ENCODE measurements around the gene SLC7A10. TPM values are rescaled to one million over a fixed set of nuclear protein-coding genes. Genes with fewer than 3 reads are reported as not detected.
A peak's percentile ranks its signal among the peaks of the same experiment; 100 is the strongest.

The SLC7A10 gene
- polyA plus RNA-seq, 1 of the 3 experiments (the other 2 are of a cell fraction) = 0.02 TPM

GRCh38 chr19:33193269-33193864, 32.3 kb downstream of the SLC7A10 start:
- Histone ChIP-seq H3K79me2 (ENCODE audit: insufficient read depth) (no peaks in the 10 kb centered on the region), H2AFZ (ENCODE audit: low read depth) (no peak overlapping the region), H3K27me3 (ENCODE audit: insufficient read depth) (no peaks in the 10 kb centered on the region), H3K4me3 (ENCODE audit: low read depth in 2 of 2, low read length in 1 of 2) (peak overlapping the region in 1 of 2 experiments; percentile 66; a peak in 2 of 4 replicates), H3F3A (replicated peaks; ENCODE audit: insufficient read depth) (no peaks in the 10 kb centered on the region), H3K36me3 (replicated peaks in 1 of 2; ENCODE audit: control insufficient read depth in 1 of 2, insufficient read depth in 2 of 2, low read length in 1 of 2) (peaks cover 0 to 3% of the 10 kb centered on the region in 2 experiments), H3K9me2 (no peaks in the 10 kb centered on the region), H3K27ac (ENCODE audit: low read depth in 2 of 2, low read length in 1 of 2) (peak overlapping the region in 1 of 2 experiments; percentile 50; a peak in 1 of 4 replicates), H3K9me3 (no peaks in the 10 kb centered on the region), H4K20me1 (ENCODE audit: insufficient read depth) (0 out of 2 replicates have a peak, but pooled peaks cover 5% of the 10 kb centered on the region), H3K4me1 (ENCODE audit: control insufficient read depth in 1 of 2, insufficient read depth in 2 of 2, low read depth in 1 of 2, low read length in 1 of 2) (peaks cover 0 to 13% of the 10 kb centered on the region in 2 experiments; a peak in 1 of 4 replicates), H3K4me2 (peak overlapping the region; percentile 62; the same call in 1 of the 2 replicates), H3K9ac (no peak overlapping the region)
- WGBS (ENCODE audit: low lambda C conversion rate) = 93% methylated on average over 7 of the region's 8 CpGs
- no peak for DNase-seq
- TF ChIP-seq YY1 (IDR thresholded peaks at IDR 0.05; ENCODE audit: low read depth) (no peak), JUND (IDR thresholded peaks at IDR 0.05) (no peak), RAD21 (IDR thresholded peaks at IDR 0.05; ENCODE audit: low read length) (no peak), EP300 (IDR thresholded peaks at IDR 0.05; ENCODE audit: borderline replicate concordance in 1 of 2, low read depth in 1 of 2, low read length in 1 of 2) (no peak), USF1 (IDR thresholded peaks at IDR 0.05; ENCODE audit: borderline replicate concordance, low read depth) (no peak), POLR2AphosphoS5 (IDR thresholded peaks at IDR 0.05; ENCODE audit: low read depth, low read length) (no peak)
- ChIA-PET POLR2A (no interaction called here), CTCF (interaction anchor here (0.7 to 6.5 kb wide), 2 partner anchors 9 to 69 kb away, joined by 3 to 44 read pairs; no protein-coding TSS in a partner anchor)

GRCh38 chr19:33192010-33192409, 33.6 kb downstream of the SLC7A10 start:
- no peak overlapping the region for H3K9ac ChIP-seq
- ChIA-PET CTCF (interaction anchor here (0.5 to 6.5 kb wide), 9 partner anchors 7 to 66 kb away, joined by 3 to 44 read pairs (median 3); no protein-coding TSS in a partner anchor), POLR2A (interaction anchor here (1.3 kb wide), 1 partner anchor 15 kb away, joined by 3 read pairs; no protein-coding TSS in a partner anchor)
- H3K79me2 ChIP-seq (ENCODE audit: insufficient read depth) = no peaks in the 10 kb centered on the region
- no peaks in the 10 kb centered on the region for H3K27me3 ChIP-seq (ENCODE audit: insufficient read depth)
- H2AFZ ChIP-seq (ENCODE audit: low read depth) = no peak overlapping the region
- no peaks in the 10 kb centered on the region for H3K36me3 ChIP-seq (replicated peaks in 1 of 2; ENCODE audit: control insufficient read depth in 1 of 2, insufficient read depth in 2 of 2, low read length in 1 of 2)
- H3K4me1 ChIP-seq (ENCODE audit: control insufficient read depth in 1 of 2, insufficient read depth in 2 of 2, low read depth in 1 of 2, low read length in 1 of 2) = peaks cover 0 to 13% of the 10 kb centered on the region in 2 experiments; a peak in 1 of 4 replicates
- H3K27ac ChIP-seq (ENCODE audit: low read depth in 2 of 2, low read length in 1 of 2) = no peak overlapping the region
- no peaks in the 10 kb centered on the region for H3F3A ChIP-seq (replicated peaks; ENCODE audit: insufficient read depth)
- no peak for TF ChIP-seq GATA2 (CRISPR knock-in tag; IDR thresholded peaks at IDR 0.05)
- TF ChIP-seq CTCF (IDR thresholded peaks at IDR 0.05) = peak; percentile 40
- TF ChIP-seq FOSL2 (IDR thresholded peaks at IDR 0.05; ENCODE audit: borderline replicate concordance, low read depth) = no peak
- no peak for TF ChIP-seq RAD21 (IDR thresholded peaks at IDR 0.05; ENCODE audit: low read length)
- TF ChIP-seq RFX5 (IDR thresholded peaks at IDR 0.05; ENCODE audit: low read length) = no peak
- TF ChIP-seq USF2 (IDR thresholded peaks at IDR 0.05; ENCODE audit: borderline replicate concordance, low read depth, low read length) = no peak
- no peak for TF ChIP-seq JUND (IDR thresholded peaks at IDR 0.05)
- 75% methylated on average over 7 of the region's 7 CpGs for WGBS (ENCODE audit: low lambda C conversion rate)
- H3K4me3 ChIP-seq (ENCODE audit: low read depth in 2 of 2, low read length in 1 of 2) = no peak overlapping the region
- H4K20me1 ChIP-seq (ENCODE audit: insufficient read depth) = 0 out of 2 replicates have a peak, but pooled peaks cover 5% of the 10 kb centered on the region
- no peaks in the 10 kb centered on the region for H3K9me2 ChIP-seq
- H3K9me3 ChIP-seq = no peaks in the 10 kb centered on the region
- no peak overlapping the region for H3K4me2 ChIP-seq
- DNase-seq = peak; percentile 38

Data from SK-N-SH (cell line).